NCI-H69 (cell line): Measurements from ENCODE around the gene NT5DC4.
"Not testable (repeated sequence)": the region's sequence is repeated elsewhere in the genome, so short reads cannot be mapped to it uniquely, and the experiment has no call there.

Source experiments
- DNase-seq: peaks from one replicate; lab custom pipeline; 2025; lab: John Stamatoyannopoulos, UW

The NT5DC4 gene

GRCh38 chr2:112699984-112700667, 20.7 kb upstream of the NT5DC4 start:
- DNase-seq, result no peak

GRCh38 chr2:112701052-112701451, 19.8 kb upstream of the NT5DC4 start:
- no peak for DNase-seq

DNA sequence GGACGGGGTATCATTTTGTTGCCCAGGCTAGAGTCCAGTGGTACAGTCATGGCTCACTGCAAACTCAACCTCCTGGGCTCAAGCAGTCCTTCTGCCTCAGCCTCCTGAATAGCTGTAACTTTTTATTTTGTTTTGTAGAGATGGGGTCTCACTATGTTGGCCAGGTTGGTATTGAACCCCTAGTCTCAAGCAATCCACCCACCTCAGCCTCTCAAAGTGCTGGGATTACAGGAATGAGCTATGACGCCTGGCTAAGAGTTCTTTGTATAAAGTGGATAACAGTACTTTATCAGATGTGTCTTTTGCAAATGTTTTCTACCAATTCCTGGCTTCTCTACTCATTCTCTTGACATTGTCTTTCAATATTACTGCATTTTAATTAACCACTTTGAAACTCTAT, 17.1 kb upstream of the NT5DC4 start:
- no peak for DNase-seq

DNA sequence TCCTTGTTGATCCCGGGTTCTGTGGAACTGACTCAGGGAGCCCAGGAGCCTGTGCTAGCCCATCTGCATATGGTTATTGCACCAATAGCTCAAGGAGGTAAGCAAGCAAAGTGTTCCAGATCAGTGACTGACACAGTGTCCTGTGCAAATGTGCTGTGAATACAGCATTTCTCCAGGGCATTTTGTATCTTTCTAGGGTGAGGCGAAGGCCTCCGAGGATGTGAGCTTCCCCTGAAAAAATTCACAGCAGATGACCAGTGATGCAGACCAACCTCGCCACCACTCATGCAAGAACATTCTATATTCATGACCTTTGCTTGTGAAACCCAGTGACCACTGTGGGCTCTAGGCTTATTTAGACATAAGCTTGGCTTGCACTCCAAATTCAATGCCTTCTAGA, 15.2 kb upstream of the NT5DC4 start:
- no peak for DNase-seq

GRCh38 chr2:112706170-112706664, 14.6 kb upstream of the NT5DC4 start:
- DNase-seq, result no peak

DNA sequence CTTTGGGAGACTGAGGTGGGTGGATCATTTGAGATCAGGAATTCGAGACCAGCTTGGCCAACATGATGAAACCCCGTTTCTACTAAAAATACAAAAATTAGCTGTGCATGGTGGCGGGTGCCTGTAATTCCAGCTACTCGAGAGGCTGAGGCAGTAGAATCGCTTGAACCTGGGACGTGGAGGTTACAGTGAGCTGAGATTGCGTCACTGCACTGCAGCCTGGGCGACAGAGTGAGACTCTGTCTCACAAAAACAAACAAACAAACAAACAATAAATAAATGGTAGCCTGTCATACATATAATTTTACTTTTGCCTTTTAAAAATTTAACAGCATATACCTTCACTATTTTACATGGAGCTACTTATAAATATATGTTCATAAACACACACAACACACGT, 13.9 kb upstream of the NT5DC4 start:
- DNase-seq, result not testable (repeated sequence)

- no peak for DNase-seq
Observed at GRCh38 chr2:112708968-112709367, 11.9 kb upstream of the NT5DC4 start.

DNA sequence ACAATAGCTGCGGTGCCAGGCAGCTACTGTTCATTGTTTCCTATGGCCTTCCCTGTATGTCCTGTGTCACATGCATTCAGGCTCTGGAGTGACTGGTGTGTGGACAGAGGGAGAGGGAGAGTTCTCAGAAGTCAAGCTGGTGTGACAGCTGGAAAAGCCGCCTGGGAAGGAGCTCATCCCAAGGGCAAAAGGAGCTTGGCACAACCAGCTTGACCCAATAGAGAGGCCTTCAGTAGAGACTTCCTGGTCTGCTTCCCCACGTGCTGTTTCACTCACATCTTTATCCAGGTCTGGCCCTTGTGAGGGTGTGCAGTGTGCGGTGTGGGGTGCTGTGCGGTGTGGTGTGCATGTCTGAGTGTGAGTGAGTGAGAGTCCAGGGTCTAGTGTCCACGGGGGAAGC, 11.1 kb upstream of the NT5DC4 start:
- no peak for DNase-seq

GRCh38 chr2:112710956-112711750, 9.7 kb upstream of the NT5DC4 start:
- no peak for DNase-seq

- DNase-seq, result no peak
Observed at GRCh38 chr2:112712465-112712864, 8.4 kb upstream of the NT5DC4 start.

DNA sequence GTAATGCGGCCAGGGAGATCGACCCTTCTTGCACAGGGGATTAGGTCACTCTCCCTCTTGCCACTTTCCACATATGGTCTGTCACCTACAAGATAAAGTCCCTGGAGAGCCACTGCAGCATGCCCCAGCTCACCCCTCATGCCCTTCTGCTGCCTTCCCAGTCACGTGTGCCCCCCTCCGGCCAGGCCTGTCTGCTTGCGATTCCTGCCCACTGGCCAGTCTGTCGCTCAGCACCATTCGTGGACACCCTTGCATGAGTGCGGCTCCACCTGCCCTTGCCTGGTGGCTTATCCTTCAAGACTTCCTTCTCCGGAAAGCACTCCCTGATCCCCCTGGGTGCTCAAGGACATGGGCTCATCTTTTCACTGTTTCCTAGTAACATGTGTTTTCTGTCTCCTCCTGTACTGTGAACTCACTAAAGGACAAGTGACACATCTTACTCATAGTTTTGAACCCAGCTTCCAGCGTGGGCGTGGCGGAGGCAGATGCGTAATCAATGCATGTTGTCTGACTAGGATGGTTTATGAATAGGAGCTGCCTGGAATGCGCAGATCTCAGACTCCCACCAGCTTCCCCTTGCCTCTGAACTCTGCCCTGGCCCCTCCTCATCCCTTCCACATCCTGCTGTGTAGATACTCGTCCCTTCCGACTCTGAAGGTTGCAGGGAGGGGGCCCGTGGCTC, 7.8 kb upstream of the NT5DC4 start:
- DNase-seq, result no peak

DNA sequence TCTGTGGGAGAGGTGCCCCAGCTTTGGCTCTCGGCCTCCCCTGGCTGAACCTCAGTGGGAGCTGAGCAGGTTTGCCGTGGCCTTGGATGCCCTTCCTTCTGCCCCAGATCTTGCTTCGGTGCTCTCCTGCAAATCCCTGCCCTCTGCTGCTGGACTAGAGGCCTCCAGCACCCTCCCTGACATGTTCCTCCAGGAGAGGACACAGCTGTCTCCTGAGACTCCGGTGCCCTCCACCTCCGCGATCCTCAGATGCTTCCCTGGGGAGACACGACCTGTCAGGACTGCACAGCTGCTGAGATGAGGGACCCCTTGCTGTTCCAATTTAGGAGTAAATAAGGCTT, 7.3 kb upstream of the NT5DC4 start:
- DNase-seq, result no peak

- DNase-seq, result no peak
Observed at GRCh38 chr2:112713926-112714325, 6.9 kb upstream of the NT5DC4 start.

GRCh38 chr2:112714331-112714730, 6.5 kb upstream of the NT5DC4 start:
- DNase-seq, result no peak

GRCh38 chr2:112714836-112715631, 5.8 kb upstream of the NT5DC4 start:
- DNase-seq, result no peak

DNA sequence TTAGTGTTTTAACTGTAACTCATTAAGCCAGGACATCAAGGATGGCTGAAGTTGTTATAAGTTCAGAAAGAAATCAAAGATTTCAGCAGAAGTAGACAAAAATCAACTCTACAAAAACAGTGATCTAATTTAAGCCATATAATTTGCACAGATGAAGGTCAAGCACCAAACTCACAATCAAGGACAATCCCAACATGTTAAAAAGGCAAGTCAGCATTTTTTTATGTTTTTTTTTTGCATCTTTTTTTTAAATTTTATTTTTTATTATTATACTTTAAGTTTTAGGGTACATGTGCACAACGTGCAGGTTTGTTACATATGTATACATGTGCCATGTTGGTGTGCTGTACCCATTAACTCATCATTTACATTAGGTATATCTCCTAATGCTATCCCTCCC, 4.7 kb upstream of the NT5DC4 start:
- not testable (repeated sequence) for DNase-seq

DNA sequence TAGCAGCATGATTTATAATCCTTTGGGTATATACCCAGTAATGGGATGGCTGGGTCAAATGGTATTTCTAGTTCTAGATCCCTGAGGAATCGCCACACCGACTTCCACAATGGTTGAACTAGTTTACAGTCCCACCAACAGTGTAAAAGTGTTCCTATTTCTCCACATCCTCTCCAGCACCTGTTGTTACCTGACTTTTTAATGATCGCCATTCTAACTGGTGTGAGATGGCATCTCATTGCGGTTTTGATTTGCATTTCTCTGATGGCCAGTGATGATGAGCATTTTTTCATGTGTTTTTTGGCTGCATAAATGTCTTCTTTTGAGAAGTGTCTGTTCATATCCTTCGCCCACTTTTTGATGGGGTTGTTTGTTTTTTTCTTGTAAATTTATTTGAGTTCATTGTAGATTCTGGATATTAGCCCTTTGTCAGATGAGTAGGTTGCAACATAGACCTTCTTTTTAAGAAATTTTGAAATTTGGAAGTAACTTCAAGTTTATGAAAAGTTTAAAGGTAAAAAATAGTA, 3.9 kb upstream of the NT5DC4 start:
- DNase-seq, result not testable (repeated sequence)

DNA sequence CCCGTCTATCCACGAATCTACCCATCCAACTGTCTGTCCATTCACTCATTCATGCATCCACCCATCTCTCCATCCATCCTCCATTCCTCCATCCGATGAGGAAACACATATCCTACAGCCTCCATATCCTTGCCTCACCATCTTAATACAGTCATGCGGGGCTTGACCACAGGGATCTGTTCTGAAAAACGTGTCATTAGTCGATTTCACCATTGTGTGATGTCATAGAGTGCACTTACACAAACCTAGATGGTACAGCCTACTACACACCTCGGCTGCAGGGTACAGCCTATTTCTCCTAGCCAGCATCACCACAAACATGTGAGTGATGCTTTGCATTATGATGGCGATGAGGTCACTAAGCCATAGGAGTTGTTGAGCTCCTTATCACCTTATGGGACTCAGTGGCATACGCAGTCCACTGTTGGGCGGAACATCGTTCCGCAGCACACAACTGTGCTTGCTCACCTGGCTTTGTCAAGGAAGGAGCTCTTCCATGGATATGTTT, 1.9 kb upstream of the NT5DC4 start:
- DNase-seq, result no peak

GRCh38 chr2:112721819-112722522, 1.2 kb downstream of the NT5DC4 start:
- DNase-seq, result no peak

GRCh38 chr2:112722816-112723546, 2.2 kb downstream of the NT5DC4 start:
- DNase-seq, result no peak
